ENCODE measurements around the gene PPP3CA.

PPP3CA gene

DNA sequence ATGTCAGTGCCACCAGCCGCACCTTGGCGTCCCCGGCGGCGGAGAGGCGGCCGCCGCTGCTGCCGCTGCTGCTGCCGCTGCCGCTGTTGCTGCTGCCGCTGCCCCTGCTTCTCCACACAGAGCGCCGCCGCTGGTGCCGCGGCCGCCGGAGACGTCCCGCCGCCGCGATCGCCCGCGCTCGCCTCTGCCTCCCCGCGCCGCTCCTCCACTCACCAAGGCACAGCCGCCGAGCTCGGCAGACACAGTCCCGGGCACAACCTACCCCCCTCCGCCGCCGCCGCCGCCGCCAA is at the start of gene PPP3CA:
TSS of gene PPP3CA (minus strand) at position 260 of the 290 bp plus-strand sequence.
- no peak for DNase-seq

GRCh38 chr4:101393256-101393655 is 45.9 kb upstream of the PPP3CA start:
- DNase-seq: no peak

- DNase-seq: no peak
Measured at GRCh38 chr4:101370663-101371210, 23.4 kb upstream of the PPP3CA start.

DNA sequence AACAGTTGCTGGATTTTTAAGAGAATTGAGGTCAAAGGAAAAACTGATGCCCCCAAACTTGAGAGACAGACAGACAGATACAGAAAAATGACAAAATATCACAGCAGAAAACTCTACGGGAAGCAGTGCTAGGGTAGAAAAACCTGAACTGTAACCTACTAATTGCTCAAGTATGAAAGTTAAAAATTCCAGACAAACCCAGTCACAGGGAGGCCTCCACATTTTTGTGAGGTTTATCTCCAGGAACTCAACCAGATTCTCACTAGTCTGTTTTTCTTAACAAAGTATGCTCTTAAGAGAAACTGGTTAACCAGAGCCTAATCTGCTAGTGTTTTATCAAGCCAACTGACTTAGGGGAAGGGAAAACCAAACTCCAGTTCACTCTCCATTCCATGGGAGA is 19.9 kb upstream of the PPP3CA start:
- DNase-seq: no peak

- DNase-seq: no peak
Measured at GRCh38 chr4:101366331-101366730, 19.0 kb upstream of the PPP3CA start.

DNA sequence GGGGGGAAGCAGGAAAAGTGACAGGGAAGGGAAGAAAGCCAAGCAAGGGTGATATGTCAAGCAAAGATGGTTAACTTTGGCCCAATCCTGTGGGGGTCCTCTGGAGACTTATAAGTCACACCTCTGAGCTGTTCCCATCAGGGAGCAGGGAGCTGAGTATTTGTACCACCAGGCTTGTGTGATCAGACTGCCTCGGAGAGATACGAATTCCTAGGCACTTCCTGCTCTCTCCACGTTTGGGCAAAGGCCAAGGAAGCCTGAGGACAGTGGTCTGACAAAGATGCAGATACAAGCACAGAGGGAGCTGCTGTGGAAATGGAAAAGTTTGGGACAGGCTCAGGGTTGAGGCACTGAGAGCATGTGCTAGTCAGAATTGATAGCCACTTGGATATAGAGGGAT is 10.4 kb upstream of the PPP3CA start:
- no peak for DNase-seq

GRCh38 chr4:101356928-101357327 is 9.6 kb upstream of the PPP3CA start:
- DNase-seq: no peak

DNA sequence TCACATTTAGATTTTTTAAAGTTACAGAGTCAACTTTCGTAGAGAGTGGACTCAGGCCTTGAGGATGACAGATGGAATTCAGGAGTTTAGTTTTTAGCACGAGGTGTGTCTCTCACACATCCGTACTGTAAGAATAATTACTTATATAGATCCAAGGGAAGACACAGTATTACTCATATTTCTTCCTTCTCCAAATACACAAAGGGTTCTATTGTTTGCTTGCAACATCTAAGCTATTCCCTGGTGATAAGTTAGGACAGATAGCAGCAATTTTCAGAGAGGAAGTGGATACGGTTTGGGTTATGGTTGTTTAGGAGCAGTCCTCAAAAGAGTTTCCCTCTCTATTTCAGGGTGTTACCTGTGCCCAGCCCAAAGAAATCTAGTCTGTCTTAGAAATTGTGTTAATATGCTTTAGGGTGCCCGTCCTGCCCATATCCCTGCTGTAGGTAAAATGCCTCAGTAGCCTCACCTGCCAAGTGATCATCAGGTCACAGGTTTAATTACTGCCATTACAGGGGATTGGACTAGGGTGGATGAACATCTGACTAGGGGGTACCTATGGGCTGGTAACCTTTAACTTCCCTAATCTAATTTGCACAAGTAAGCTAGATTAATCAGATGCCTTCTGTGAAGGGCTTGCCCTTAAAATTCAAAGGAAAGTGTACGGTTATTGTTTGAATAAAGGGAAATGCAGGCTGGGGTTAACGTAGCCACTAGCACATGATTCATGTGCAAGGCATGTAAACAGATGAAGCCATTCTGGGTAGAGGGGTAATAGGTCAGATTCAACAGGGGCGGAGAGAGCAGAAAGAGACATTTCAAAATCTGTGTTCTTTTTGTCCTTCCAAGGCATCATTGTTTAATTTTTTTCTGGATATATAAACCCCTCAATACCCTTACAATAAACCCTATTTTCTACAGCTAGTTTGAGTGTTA is 8.7 kb upstream of the PPP3CA start:
- DNase-seq: no peak

DNA sequence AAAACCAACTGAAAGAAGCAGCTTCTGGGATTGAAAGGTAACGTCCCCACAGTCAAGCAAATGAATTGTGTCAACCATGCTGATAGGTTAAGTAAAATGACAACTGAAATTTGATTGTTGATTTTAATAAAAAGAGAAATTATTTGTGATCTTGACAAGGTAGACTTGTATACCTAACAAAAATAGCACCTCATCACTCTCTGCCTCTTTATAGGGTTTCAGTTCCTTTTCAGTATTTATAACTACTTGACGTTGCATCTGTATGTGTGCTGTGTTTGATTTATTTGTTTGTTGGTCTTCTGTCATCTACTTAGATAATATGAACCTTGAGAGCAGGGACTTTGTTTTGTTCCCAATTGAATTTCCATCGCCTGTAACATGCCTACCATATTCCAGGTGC is 7.9 kb upstream of the PPP3CA start:
- no peak for DNase-seq

GRCh38 chr4:101349801-101350064 is 2.4 kb upstream of the PPP3CA start:
- DNase-seq: no peak

GRCh38 chr4:101348995-101349800 is 1.9 kb upstream of the PPP3CA start:
- DNase-seq: no peak

DNA sequence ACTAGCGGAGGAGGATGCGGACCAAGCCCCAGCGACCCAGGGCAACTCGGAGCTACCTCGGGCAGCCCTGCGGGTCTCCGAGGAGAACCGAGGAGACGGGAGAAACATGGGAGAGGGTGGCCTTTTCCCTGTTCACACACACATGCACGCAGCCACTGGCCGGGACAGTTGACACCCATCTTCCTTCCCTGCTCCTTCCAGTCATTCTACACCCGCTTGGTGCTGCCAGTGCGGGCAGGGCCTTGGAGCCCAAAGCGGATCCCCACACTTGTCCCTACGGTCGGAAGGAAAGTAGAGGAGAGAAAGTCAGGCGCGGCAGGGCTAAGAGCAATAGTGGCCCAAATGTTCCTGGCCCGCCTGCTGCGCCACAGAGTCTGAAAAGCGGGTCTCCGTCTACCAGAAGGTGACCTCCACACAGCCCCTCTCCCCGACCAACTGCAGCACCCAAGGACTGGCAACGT is 1.1 kb upstream of the PPP3CA start:
- DNase-seq: no peak

- DNase-seq: peak; percentile 98
Measured at GRCh38 chr4:101347557-101348366, 436 bp upstream of the PPP3CA start.

GRCh38 chr4:101346351-101347266 is 717 bp downstream of the PPP3CA start:
- DNase-seq: peak; percentile 49

GRCh38 chr4:101345596-101346350 is 1.6 kb downstream of the PPP3CA start:
- peak; percentile 34 for DNase-seq

- DNase-seq: no peak
Measured at GRCh38 chr4:101345271-101345595, 2.1 kb downstream of the PPP3CA start.

- no peak for DNase-seq
Measured at GRCh38 chr4:101339332-101339731, 8.0 kb downstream of the PPP3CA start.

DNA sequence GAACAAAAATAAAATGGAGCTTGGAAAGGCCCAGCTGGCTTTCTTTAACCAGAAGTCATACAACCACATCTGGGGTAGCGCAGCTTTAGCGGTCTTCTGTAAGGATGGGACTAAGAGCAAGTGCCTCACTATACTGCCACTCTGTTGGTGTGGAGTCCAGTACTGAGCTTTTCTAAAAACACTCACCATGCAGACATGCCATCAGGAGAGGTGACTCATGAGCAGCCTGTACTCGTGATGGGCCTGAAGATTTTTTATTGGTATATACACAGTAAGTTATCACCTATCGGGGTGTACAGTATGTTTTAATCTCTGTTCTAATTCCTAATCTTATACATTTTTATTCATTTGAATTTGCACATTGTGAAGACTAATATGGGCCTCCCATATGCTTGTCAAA is 9.6 kb downstream of the PPP3CA start:
- DNase-seq: no peak

DNA sequence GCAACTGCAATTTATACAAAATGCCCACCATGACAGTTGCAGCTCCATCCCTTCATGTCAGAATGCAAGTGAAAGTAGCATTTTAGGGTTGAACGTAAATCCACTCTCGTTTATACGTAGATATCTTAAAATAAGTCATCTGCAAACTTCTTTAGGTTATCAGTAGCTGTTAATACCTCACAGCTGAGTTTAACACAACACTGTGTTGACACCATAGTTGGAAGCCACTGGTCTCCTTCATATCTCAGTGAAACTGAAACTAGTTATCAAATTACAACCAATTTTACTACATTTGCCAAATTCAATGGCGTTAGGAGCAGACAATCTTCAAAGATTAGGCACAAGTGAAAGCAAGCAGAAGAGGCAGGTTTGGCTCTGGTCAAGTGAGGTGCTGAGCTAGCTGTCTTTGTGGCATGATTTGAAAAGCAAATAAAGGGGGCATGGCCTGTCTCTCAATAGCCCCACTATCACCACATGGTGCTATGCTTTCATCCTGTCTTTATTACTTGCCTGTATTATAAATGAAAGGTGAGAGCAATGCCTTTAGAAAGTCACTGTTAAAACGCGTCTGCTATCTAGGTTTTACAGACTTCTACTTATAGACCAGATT is 12.3 kb downstream of the PPP3CA start:
- no peak for DNase-seq

- DNase-seq: no peak
Measured at GRCh38 chr4:101332424-101332823, 14.9 kb downstream of the PPP3CA start.

DNA sequence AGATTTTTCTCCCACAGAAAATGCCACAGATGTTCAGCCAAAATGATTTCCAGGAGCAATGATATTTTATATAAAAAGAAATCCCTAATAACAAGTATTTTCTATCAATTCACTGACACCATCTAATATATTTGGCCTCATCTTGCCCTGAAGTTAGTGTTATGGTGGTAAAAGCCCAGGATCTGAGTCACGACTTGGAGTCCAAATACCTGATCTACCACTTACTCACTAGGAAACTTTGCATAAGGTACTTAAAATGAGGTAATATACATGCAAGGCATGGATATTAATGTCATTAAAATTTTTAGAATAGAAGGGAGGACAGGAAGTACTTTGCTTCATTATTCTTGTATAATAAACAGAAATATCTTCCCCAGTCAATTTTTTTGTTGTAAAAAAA is 16.3 kb downstream of the PPP3CA start:
- DNase-seq: no peak

Measured in activated CD4-positive, alpha-beta T cell treated with anti-CD3 and anti-CD28 coated beads for 1 hour (primary cell).